Stimulated activated naive B cell treated with anti-CD40 and anti-IgM and Interleukin-4, amounts not matched to agents 10 μg/mL and 1 μg/mL and 100 μg/mL, for 72 hours (primary cell): ENCODE measurements around the gene CLEC17A.
"Not testable (repeated sequence)": the region's sequence is repeated elsewhere in the genome, so short reads cannot be mapped to it uniquely, and the experiment has no call there.

Source experiments
- ATAC-seq, 2 donors: fragments of 150-1000 bp; cut with Tn5 transposase; replicated peaks; 2 replicates each; pipeline ENCODE4 v1.10.0; 2021; ENCODE audit warnings: moderate library complexity in 1 of 2
- DNase-seq: peaks from one replicate; pipeline ENCODE4 v3.0.0; 2021
- H3K27ac Mint-ChIP-seq: one replicate; pipeline ENCODE4 v1.8.0; 2022; ENCODE audit warnings: mild to moderate bottlenecking, mixed read lengths
- H3K27me3 Mint-ChIP-seq, 2 donors: one replicate each; pipeline ENCODE4 v1.8.0; 2022; ENCODE audit warnings: mixed read lengths in 2 of 2
- H3K36me3 Mint-ChIP-seq, 2 donors: one replicate each; pipeline ENCODE4 v1.8.0; 2022; ENCODE audit warnings: mixed read lengths in 2 of 2, mild to moderate bottlenecking in 1 of 2
- H3K4me1 Mint-ChIP-seq, 2 donors: one replicate each; pipeline ENCODE4 v1.8.0; 2022; ENCODE audit warnings: mixed read lengths in 2 of 2, mild to moderate bottlenecking in 1 of 2
- H3K4me3 Mint-ChIP-seq, 2 donors: one replicate each; pipeline ENCODE4 v1.8.0; 2022; ENCODE audit warnings: mild to moderate bottlenecking in 2 of 2, mixed read lengths in 2 of 2, moderate library complexity in 1 of 2
- H3K9me3 Mint-ChIP-seq, 2 donors: one replicate each; pipeline ENCODE4 v1.8.0; 2022; ENCODE audit warnings: mixed read lengths in 2 of 2, mild to moderate bottlenecking in 1 of 2

The CLEC17A gene, protein sequence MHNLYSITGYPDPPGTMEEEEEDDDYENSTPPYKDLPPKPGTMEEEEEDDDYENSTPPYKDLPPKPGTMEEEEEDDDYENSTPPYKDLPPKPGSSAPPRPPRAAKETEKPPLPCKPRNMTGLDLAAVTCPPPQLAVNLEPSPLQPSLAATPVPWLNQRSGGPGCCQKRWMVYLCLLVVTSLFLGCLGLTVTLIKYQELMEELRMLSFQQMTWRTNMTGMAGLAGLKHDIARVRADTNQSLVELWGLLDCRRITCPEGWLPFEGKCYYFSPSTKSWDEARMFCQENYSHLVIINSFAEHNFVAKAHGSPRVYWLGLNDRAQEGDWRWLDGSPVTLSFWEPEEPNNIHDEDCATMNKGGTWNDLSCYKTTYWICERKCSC

DNA sequence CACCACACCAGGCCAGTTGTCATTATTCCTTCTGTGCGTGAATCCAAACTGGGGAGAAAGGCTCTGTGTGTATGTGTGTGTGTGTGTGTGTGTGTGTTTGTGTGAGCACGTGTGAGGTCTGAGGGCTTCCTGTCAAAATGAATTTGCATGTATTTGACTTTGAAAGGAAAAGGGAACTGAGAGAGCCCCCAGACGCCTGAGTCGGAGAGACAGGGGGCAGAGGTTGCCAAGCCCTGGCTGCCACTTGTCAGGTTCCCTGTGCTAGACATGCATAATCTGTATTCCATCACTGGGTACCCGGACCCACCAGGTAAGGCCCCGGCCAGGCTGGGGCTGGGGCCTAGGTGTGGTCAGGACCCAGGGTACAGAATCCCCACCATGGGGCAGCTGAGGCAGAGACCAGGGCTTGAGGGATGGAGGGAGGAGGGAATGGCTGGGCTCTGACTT lies at the start of gene CLEC17A:
Gene CLEC17A, plus strand, starts transcription at position 191 of the 447 bp plus-strand sequence. Its CDS starts 77 bp downstream, at position 268.
- Mint-ChIP-seq H3K36me3 (peaks cover 37 to 43% of the 10 kb centered on the region in 2 donors), H3K27ac (peak within 1 kb of the TSS; percentile 98), H3K27me3 (no peaks in the 10 kb centered on the region), H3K9me3 (peaks cover 3 to 5% of the 10 kb centered on the region in 2 donors), H3K4me1 (peaks cover 39 to 64% of the 10 kb centered on the region in 2 donors), H3K4me3 (peak within 1 kb of the TSS; percentile 94 to 97)
- ATAC-seq (peak; percentile 41 to 48), DNase-seq (peak; percentile 82)

DNA sequence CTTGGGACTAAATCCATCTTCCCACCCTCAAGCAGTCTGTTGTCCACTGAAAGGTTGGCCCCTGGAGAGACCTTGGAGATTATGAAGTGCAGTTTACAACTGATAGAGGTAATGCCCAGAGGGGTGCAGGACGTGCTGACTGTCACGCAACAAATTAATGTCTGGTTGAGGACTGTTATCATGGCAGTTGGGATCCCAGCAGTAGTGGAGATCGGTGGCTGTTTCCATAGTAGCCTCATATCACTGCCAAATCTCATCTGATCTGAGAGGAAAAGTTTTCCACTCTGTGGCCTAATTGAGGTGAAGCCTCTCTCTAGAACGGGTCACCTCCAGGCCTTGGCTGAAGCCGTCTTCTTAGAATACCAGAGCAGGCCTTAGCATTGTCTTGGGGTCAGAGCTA lies 49.4 kb upstream of the CLEC17A start:
- Mint-ChIP-seq H3K27me3 (no peaks in the 10 kb centered on the region), H3K27ac (no peak overlapping the region), H3K4me3 (no peak overlapping the region), H3K9me3 (no peaks in the 10 kb centered on the region), H3K36me3 (peaks cover 0 to 1% of the 10 kb centered on the region in 2 donors), H3K4me1 (peaks cover 10 to 33% of the 10 kb centered on the region in 2 donors)
- DNase-seq: no peak
- no peak for ATAC-seq

DNA sequence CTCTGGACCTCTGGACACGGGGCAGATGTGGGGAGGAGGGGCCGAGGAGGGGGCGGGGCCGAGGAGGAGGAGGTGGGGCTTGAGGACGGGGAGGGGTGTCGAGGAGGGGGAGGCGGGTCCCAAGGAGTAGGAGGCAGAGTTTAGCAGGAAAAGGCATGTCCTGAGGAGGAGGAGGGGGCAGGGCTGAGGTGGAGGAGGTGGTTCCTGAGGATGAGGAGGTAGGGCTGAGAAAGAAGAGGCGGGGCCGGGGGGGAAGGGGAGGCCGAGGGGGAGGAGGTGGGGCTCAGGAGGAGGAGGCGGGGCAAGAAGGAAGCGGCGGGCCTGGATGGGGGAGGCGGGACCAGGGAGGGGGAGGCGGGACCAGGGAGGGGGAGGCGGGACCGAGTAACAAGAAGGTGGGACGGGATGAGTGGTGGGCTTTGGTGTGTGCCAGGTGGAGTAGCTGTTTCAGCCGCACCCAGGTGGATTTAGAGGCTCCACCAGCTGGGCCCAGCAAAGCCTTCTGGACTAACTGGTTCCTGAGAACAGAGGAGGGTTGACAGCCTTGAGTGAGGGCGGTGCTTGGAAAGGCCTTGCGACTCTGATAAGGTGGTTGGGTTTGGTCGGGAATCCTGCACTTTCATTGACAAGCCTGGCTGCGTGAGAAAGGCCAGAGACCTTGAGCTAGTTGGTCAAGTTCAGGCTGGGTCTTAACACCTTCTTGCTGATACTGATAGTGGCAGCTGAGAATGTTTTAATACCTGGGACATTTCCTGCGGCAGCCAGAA lies 45.8 kb upstream of the CLEC17A start:
- ATAC-seq (peak in 1 of 2 donors; percentile 18), DNase-seq (no peak)
- Mint-ChIP-seq H3K4me3 (no peak overlapping the region), H3K4me1 (peaks cover 14 to 18% of the 10 kb centered on the region in 2 donors), H3K27me3 (no peaks in the 10 kb centered on the region), H3K36me3 (peaks cover 6 to 10% of the 10 kb centered on the region in 2 donors), H3K9me3 (no peaks in the 10 kb centered on the region), H3K27ac (no peak overlapping the region)

DNA sequence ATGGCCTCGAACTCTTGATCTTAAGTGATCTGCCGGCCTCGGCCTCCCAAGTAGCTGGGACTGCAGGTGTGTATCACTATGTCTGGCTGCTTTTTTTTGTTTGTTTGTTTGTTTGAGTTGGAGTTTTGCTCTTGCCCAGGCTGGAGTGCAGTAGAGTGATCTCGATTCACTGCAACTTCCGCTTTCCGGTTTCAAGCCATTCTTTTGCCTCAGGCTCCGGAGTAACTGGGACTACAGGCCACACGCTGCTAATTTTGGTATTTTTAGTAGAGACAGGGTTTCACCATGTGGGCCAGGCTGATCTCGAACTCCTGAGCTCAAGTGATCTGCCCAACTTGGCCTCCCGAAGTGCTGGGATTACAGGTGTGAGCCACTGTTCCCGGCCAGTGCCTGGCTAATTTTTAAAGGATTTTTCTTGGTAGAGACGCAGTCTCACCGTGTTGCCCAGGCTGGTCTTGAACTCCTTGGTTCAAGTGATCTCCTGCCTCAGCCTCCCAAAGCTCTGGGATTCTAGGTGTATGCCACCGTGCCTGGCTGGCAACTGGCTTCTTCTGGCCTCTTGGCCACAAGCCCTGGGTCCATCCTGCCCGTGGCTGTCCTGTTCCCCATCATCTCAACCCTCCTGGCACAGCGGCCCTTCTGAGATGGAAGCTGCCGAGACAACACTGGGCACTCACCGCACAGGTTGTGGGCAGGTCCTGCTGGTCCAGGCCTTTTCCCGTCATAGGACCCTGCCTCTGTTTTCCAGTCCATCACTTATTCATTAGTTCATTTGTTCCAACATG lies 42.0 kb upstream of the CLEC17A start:
- Mint-ChIP-seq H3K27me3 (no peaks in the 10 kb centered on the region), H3K27ac (no peak overlapping the region), H3K4me3 (no peak overlapping the region), H3K9me3 (no peaks in the 10 kb centered on the region), H3K36me3 (peaks cover 6 to 15% of the 10 kb centered on the region in 2 donors), H3K4me1 (peaks cover 23 to 38% of the 10 kb centered on the region in 2 donors)
- DNase-seq: no peak
- ATAC-seq: no peak

DNA sequence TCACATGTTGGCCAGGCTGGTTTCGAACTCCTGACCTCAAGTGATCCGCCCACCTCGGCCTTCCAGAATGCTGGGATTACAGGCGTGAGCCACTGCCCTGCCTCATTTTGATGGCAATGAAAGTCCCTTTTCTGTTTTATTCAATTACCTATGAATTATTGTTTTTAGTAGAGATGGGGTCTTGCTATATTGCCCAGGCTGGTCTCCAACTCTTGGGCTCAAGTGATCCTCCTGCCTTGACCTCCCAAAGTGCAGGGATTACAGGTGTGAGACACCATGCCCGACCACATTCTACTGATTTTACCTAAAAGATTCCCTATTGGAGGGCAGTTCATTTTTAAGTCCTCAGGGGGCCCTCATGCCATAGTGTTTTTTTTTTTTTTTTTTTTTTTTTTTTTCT lies 40.9 kb upstream of the CLEC17A start:
- not testable (repeated sequence) for H3K4me3 Mint-ChIP-seq

DNA sequence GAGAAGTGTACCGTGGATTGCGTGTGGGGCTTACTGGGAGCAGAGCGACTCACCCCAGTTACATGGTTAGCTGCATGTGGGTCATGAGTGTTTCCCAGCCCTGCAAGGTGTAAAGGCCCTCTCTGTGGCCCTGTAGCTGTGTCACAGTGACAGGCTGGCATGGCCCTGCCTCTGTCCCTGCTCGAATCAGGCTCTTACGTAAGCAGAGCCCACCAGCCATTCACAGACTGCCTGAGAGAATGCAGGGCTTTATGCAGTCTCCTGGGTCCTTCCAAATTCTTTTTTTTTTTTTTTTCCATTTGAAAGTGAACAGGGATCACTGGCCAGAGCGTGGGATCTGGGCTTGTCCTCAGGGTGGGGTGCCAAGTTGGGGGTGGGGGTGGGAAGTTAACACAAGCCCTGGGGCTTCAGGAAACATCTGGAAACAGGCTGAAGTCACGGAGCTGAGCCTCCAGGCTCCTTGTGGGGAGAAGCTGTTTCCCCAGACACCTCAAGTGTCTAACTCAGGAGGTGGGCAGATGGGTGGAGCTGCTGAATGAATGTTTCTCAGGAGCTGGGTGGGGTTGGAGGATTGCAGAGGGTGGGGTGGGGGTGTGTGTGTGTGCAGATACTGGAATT lies 40.1 kb upstream of the CLEC17A start:
- H3K4me1 Mint-ChIP-seq: peaks cover 18 to 36% of the 10 kb centered on the region in 2 donors
- ATAC-seq: peak; percentile 66 to 77
- H3K9me3 Mint-ChIP-seq: no peaks in the 10 kb centered on the region
- no peaks in the 10 kb centered on the region for H3K27me3 Mint-ChIP-seq
- DNase-seq: no peak
- peaks cover 8 to 15% of the 10 kb centered on the region in 2 donors for H3K36me3 Mint-ChIP-seq
- H3K4me3 Mint-ChIP-seq: no peak overlapping the region
- H3K27ac Mint-ChIP-seq: no peak overlapping the region

More for the DNA sequence above, 40.9 kb upstream of the CLEC17A start:
- H3K27me3 Mint-ChIP-seq, H3K27ac Mint-ChIP-seq, ATAC-seq, DNase-seq, H3K9me3 Mint-ChIP-seq: not testable (repeated sequence)
- peaks cover 18 to 36% of the 10 kb centered on the region in 2 donors for H3K4me1 Mint-ChIP-seq
- peaks cover 6 to 15% of the 10 kb centered on the region in 2 donors for H3K36me3 Mint-ChIP-seq

DNA sequence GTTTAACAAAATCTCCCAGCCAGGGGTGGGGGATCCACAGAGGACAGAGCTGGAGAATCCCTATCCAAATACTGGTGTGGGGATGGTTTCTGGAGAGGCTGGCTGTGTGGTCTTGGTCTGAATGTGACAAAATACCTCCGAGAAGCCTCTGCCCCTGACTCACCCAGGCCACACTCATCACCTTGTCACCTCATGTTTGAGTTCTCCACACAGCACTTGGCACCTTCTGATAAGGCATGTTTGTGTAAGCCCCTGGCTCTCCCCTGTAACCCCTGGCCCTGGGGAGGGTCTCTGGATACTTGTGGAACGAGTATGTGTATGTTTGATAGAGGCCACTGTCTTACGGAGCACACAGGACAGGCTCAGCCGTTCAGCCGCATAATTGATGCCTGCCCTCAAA lies 38.8 kb upstream of the CLEC17A start:
- DNase-seq (no peak), ATAC-seq (no peak)
- H3K27me3 Mint-ChIP-seq: no peaks in the 10 kb centered on the region
- no peak overlapping the region for H3K4me3 Mint-ChIP-seq
- H3K36me3 Mint-ChIP-seq: peaks cover 8 to 21% of the 10 kb centered on the region in 2 donors
- H3K27ac Mint-ChIP-seq: no peak overlapping the region
- no peaks in the 10 kb centered on the region for H3K9me3 Mint-ChIP-seq
- peaks cover 18 to 36% of the 10 kb centered on the region in 2 donors for H3K4me1 Mint-ChIP-seq

DNA sequence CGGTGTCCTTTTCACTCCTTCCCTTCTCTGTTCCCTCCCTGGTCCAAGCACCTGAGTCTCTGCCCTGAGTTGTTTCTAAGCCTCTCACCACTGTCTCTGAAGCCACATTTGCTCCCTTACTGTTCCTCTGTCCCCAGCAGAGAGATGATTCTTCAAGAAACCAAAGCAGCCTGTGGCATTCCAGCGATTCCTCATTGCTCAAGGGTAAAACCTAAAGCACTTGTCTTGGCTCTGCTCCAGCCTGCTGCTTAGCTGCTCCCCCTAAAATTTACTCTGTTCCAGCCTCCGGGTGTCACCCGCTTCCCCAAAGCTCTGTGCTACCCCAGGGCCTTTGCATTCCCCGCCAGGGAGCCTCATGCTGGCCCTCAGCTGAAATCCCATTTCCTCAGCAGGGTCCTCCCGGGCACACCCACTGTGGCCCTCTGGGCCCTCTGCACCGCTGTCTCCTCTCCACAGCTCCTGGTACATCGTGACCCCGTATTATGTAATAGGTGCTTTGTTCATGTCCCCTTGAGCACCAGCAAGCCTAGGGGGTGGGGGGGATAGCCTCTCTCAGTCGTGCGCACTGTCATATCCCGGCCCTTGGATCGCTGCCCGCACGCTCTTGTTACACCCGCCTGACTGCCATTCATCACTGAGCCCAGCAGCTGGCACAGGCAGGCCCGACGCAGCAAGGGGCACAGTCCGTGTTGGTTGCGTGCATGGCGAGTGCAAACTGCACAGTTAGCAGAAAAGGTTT lies 37.7 kb upstream of the CLEC17A start:
- H3K4me1 Mint-ChIP-seq: peaks cover 16 to 42% of the 10 kb centered on the region in 2 donors
- no peak overlapping the region for H3K4me3 Mint-ChIP-seq
- H3K9me3 Mint-ChIP-seq: no peaks in the 10 kb centered on the region
- peaks cover 7 to 20% of the 10 kb centered on the region in 2 donors for H3K36me3 Mint-ChIP-seq
- no peak overlapping the region for H3K27ac Mint-ChIP-seq
- H3K27me3 Mint-ChIP-seq: no peaks in the 10 kb centered on the region
- DNase-seq: no peak
- ATAC-seq: no peak

DNA sequence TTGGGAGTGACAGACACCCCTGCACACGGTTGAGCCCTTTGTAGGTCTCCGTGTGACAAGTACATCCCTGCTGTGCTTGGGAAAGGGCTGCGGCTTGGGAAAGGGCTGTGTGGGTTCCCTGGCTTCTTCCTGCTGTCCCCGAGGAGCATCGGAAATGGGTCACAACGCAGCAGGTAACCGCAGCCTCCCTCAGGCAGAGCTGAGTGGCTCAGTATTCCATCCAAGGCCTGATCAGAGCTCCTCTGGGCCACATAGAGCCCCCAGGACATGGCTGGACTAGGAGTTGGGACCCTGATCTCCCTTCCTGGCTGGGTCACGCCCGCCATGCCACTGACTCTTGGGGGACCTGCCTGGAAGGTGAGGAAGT lies 37.2 kb upstream of the CLEC17A start:
- peaks cover 22 to 46% of the 10 kb centered on the region in 2 donors for H3K4me1 Mint-ChIP-seq
- no peaks in the 10 kb centered on the region for H3K27me3 Mint-ChIP-seq
- no peak for ATAC-seq
- peaks cover 7 to 21% of the 10 kb centered on the region in 2 donors for H3K36me3 Mint-ChIP-seq
- no peak overlapping the region for H3K27ac Mint-ChIP-seq
- DNase-seq: no peak
- no peaks in the 10 kb centered on the region for H3K9me3 Mint-ChIP-seq
- no peak overlapping the region for H3K4me3 Mint-ChIP-seq

DNA sequence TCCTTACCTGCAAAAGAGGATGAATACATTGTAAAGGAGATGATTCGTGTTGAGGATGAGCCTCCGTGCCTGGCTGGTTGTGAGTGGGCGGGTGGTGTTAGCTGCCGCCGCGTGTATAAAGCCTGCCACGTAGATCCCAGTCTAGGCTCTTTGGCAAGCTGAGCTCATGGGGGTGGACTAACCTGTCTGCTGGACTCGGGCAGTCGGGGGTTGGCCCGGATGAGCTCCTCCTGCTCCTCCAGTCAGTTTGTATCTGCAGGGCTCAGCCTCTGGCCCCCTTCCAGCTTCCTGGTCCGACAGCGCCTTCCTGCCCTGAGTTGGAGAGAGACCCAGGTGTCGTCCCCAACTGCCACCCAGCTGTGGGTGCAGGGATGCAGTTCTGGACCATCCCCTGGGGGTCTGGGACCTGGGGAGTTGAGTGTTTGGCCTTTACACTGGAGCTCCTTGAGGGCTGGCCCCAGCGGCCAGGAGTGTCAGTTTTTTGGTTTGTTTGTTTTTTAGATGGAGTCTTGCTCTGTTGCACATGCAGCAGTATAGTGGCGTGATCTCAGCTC lies 32.6 kb upstream of the CLEC17A start:
- peak; percentile 62 to 67 for ATAC-seq
- DNase-seq: no peak
- H3K27ac Mint-ChIP-seq: peak overlapping the region; percentile 79
- H3K27me3 Mint-ChIP-seq: no peaks in the 10 kb centered on the region
- peaks cover 9 to 19% of the 10 kb centered on the region in 2 donors for H3K36me3 Mint-ChIP-seq
- H3K4me3 Mint-ChIP-seq: peak overlapping the region; percentile 17 to 41
- no peaks in the 10 kb centered on the region for H3K9me3 Mint-ChIP-seq
- peaks cover 31 to 60% of the 10 kb centered on the region in 2 donors for H3K4me1 Mint-ChIP-seq

DNA sequence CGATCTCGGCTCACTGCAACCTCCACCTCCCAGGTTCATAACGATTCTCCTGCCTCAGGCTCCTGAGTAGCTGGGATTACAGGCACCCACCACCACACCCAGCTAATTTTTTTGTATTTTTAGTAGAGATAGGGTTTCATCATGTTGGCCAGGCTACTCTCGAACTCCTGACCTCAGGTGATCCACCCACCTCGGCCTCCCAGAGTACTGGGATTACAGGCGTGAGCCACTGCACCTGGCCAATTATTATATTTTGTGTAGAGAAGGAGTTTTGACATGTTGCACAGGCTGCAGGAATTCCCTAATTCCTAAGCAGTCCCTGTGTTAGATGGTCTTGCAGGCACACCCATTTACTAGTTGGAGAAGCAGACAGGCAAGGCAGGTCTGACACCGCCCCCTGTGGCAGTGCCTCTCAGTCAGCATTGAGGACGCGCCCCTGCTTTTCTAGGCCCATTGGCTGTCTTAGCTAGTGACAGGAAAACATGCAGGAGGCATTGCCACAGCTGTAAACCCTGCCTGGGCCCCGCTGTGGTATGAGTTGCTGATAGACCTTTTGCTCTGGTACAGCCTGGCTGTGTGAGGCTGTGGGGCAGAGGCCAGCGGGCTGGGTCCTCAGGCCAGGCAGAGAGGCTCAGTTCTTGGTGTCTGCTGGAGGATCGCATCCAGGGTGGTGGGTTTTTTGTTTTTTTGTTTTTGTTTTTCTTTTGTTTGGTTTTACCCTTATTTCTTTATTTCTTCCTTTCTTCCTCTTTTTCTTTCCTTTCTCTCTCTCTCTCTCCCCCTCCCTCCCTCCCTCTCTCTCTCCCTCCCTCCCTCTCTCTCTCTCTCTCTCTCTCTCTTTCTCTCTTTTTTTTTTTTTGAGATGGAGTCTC lies 31.5 kb upstream of the CLEC17A start:
- Mint-ChIP-seq H3K36me3 (peaks cover 9 to 22% of the 10 kb centered on the region in 2 donors), H3K4me3 (peak overlapping the region in 1 of 2 donors; percentile 19), H3K4me1 (peaks cover 31 to 57% of the 10 kb centered on the region in 2 donors), H3K27ac (peak overlapping the region; percentile 25)
- DNase-seq (peak; percentile 44), ATAC-seq (peak; percentile 92 to 93)
- H3K27me3 Mint-ChIP-seq, H3K9me3 Mint-ChIP-seq: not testable (repeated sequence)

DNA sequence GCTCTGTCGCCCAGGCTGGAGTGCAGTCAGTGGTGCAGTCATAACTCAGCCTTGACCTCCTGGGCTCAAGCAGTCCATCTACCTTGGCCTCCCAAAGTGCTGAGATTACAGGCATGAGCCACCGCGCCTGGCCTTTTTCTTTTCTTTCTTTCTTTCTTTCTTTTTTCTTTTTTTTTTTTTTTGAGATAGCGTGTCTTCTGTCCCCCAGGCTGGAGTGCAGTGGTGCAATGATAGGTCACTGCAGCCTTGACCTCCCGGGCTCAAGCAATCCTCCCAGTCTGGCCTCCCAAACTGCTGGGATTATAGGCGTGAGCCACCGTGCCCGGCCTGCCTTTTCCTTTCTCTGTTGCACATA lies 30.9 kb upstream of the CLEC17A start:
- peaks cover 9 to 27% of the 10 kb centered on the region in 2 donors for H3K36me3 Mint-ChIP-seq
- not testable (repeated sequence) for ATAC-seq, H3K27me3 Mint-ChIP-seq, H3K9me3 Mint-ChIP-seq, DNase-seq, H3K4me3 Mint-ChIP-seq
- peaks cover 36 to 62% of the 10 kb centered on the region in 2 donors for H3K4me1 Mint-ChIP-seq
- peak overlapping the region; percentile 31 for H3K27ac Mint-ChIP-seq
